Activated CD4-positive, alpha-beta T cell treated with anti-CD3 and anti-CD28 coated beads for 36 hours (primary cell): ENCODE measurements around the gene CEP76. TPM values are rescaled to one million over a fixed set of nuclear protein-coding genes. Genes with fewer than 3 reads are reported as not detected.

ENCODE experiments used
- ATAC-seq: fragments of 200-7000 bp; cut with Tn5 transposase; one replicate; pipeline ENCODE4 v1.10.0; 2021; ENCODE audit warnings: mild to moderate bottlenecking, moderate library complexity
- CTCF ChIA-PET: fragments of 350-600 bp; sonication (Branson Sonifier 250); formaldehyde crosslinking; loops from one replicate; lab custom pipeline; 2021; ENCODE audit warnings: antibody characterized with exemption; lab: Charles Lee
- POLR2A ChIA-PET: fragments of 350-600 bp; sonication (Branson Sonifier 250); formaldehyde crosslinking; loops from one replicate; lab custom pipeline; 2021; ENCODE audit warnings: antibody characterized with exemption, inconsistent platforms; lab: Charles Lee
- DNase-seq: peaks from one replicate; pipeline ENCODE4 v3.0.0-alpha.2; 2020
- H3K27ac Mint-ChIP-seq: one replicate; pipeline ENCODE4 v1.8.0; 2021; ENCODE audit warnings: mixed read lengths
- H3K27me3 Mint-ChIP-seq: one replicate; pipeline ENCODE4 v1.8.0; 2021; ENCODE audit warnings: mixed read lengths
- H3K36me3 Mint-ChIP-seq: one replicate; pipeline ENCODE4 v1.8.0; 2021; ENCODE audit warnings: low read depth, mixed read lengths
- H3K4me1 Mint-ChIP-seq: one replicate; pipeline ENCODE4 v1.8.0; 2021; ENCODE audit warnings: mixed read lengths
- H3K4me3 Mint-ChIP-seq: one replicate; pipeline ENCODE4 v1.8.0; 2021; ENCODE audit warnings: mild to moderate bottlenecking, moderate library complexity, mixed read lengths
- H3K9me3 Mint-ChIP-seq: one replicate; pipeline ENCODE4 v1.8.0; 2021; ENCODE audit warnings: low read depth, mixed read lengths
- intact Hi-C, 2 experiments: fragments of 100-400 bp; cut with DNase I in 1 of 2; cut with micrococcal nuclease in 1 of 2; formaldehyde crosslinking; loops; one replicate each; pipeline versions ENCODE4 v1.14.2 to v1.15.1; 2022 to 2024; cut with DNase I, micrococcal nuclease
- total RNA-seq, 2 experiments: library from RNA; stranded (reverse); gene quantifications; one replicate each; pipeline ENCODE4 v1.2.3, GENCODE V29; 2021

The CEP76 gene
- total RNA-seq, result 10 to 100 TPM; 12.5 to 13.9 TPM

- Mint-ChIP-seq H3K4me1 (peaks cover 30% of the 10 kb centered on the region), H3K4me3 (peak within 1 kb of the TSS; percentile 96), H3K27ac (peak within 1 kb of the TSS; percentile 96), H3K9me3 (no peaks in the 10 kb centered on the region), H3K27me3 (no peaks in the 10 kb centered on the region), H3K36me3 (peaks cover 23% of the 10 kb centered on the region)
- ChIA-PET POLR2A (interaction anchor here (0.7 to 2.3 kb wide), 8 partner anchors 19 to 326 kb away, joined by 3 to 12 read pairs (median 4); partner anchors contain the start of genes AFG3L2, CEP192 and PTPN2), CTCF (interaction anchor here (0.6 to 1.6 kb wide), 6 partner anchors 20 to 326 kb away, joined by 3 to 5 read pairs (median 4); partner anchors contain the start of gene AFG3L2)
- ATAC-seq (peak; percentile 85), DNase-seq (peak; percentile 90)
- intact Hi-C loops, result loop anchor here (1.0 to 5.0 kb wide), 11 partner anchors 46 to 1024 kb away; partner anchors contain the start of genes AFG3L2 (in 2 of the 2), CEP192 (in 2 of the 2), CHMP1B (in 1 of the 2) and FAM210A (in 1 of the 2)
These were observed at the start of gene CEP76, which contains the start of gene PSMG2 for GRCh38 chr18:12702221-12703095. Gene CEP76 (minus strand): TSS chr18:12702723. CDS start chr18:12702548, 175 bp downstream. Gene PSMG2 (plus strand): TSS chr18:12703042. CDS start chr18:12703108, 66 bp downstream.

GRCh38 chr18:12751891-12752290 lies 49.4 kb upstream of the CEP76 start:
- ATAC-seq, result no peak
- Mint-ChIP-seq H3K4me3 (no peak overlapping the region), H3K27me3 (no peaks in the 10 kb centered on the region), H3K9me3 (no peaks in the 10 kb centered on the region), H3K4me1 (peaks cover 15% of the 10 kb centered on the region), H3K27ac (no peak overlapping the region), H3K36me3 (no peaks in the 10 kb centered on the region)
- intact Hi-C loops, result no loop called here
- ChIA-PET CTCF (interaction anchor here (1.1 kb wide), 1 partner anchor 399 kb away, joined by 3 read pairs; no protein-coding TSS in a partner anchor), POLR2A (interaction anchor here (0.7 kb wide), 1 partner anchor 416 kb away, joined by 3 read pairs; no protein-coding TSS in a partner anchor)
- no peak for DNase-seq

GRCh38 chr18:12751503-12751884 lies 49.0 kb upstream of the CEP76 start:
- Mint-ChIP-seq H3K4me3 (no peak overlapping the region), H3K27me3 (no peaks in the 10 kb centered on the region), H3K4me1 (peaks cover 15% of the 10 kb centered on the region), H3K36me3 (no peaks in the 10 kb centered on the region), H3K27ac (no peak overlapping the region), H3K9me3 (no peaks in the 10 kb centered on the region)
- CTCF ChIA-PET, result no interaction called here
- intact Hi-C loops, result no loop called here
- DNase-seq, result no peak
- ATAC-seq, result no peak
- POLR2A ChIA-PET, result interaction anchor here (0.7 to 1.4 kb wide), 2 partner anchors 24 to 416 kb away, joined by 3 to 8 read pairs; no protein-coding TSS in a partner anchor

- H3K9me3 Mint-ChIP-seq, result no peaks in the 10 kb centered on the region
- peaks cover 15% of the 10 kb centered on the region for H3K4me1 Mint-ChIP-seq
- ATAC-seq (no peak), DNase-seq (no peak)
- H3K36me3 Mint-ChIP-seq, result no peaks in the 10 kb centered on the region
- intact Hi-C loops, result no loop called here
- CTCF ChIA-PET, result interaction anchor here (1.7 kb wide), 1 partner anchor 135 kb away, joined by 5 read pairs; no protein-coding TSS in a partner anchor
- no peak overlapping the region for H3K4me3 Mint-ChIP-seq
- H3K27me3 Mint-ChIP-seq, result no peaks in the 10 kb centered on the region
- peak overlapping the region; percentile 35 for H3K27ac Mint-ChIP-seq
- POLR2A ChIA-PET, result interaction anchor here (1.4 kb wide), 1 partner anchor 24 kb away, joined by 8 read pairs; no protein-coding TSS in a partner anchor
These were observed 48.4 kb upstream of the CEP76 start for GRCh38 chr18:12750715-12751502.

GRCh38 chr18:12750076-12750714 lies 47.7 kb upstream of the CEP76 start:
- Mint-ChIP-seq H3K36me3 (no peaks in the 10 kb centered on the region), H3K27ac (peak overlapping the region; percentile 40), H3K27me3 (no peaks in the 10 kb centered on the region), H3K4me3 (no peak overlapping the region), H3K9me3 (no peaks in the 10 kb centered on the region), H3K4me1 (peaks cover 15% of the 10 kb centered on the region)
- CTCF ChIA-PET, result interaction anchor here (1.1 to 2.0 kb wide), 4 partner anchors 136 to 186 kb away, joined by 3 to 8 read pairs (median 4); no protein-coding TSS in a partner anchor
- ATAC-seq, result peak; percentile 80
- DNase-seq, result peak; percentile 67
- POLR2A ChIA-PET, result interaction anchor here (0.6 to 1.4 kb wide), 2 partner anchors 23 to 25 kb away, joined by 3 to 8 read pairs; no protein-coding TSS in a partner anchor
- intact Hi-C loops, result no loop called here

GRCh38 chr18:12749121-12749520 lies 46.6 kb upstream of the CEP76 start:
- Mint-ChIP-seq H3K27me3 (no peaks in the 10 kb centered on the region), H3K4me1 (peaks cover 15% of the 10 kb centered on the region), H3K4me3 (no peak overlapping the region), H3K9me3 (no peaks in the 10 kb centered on the region), H3K27ac (no peak overlapping the region), H3K36me3 (no peaks in the 10 kb centered on the region)
- POLR2A ChIA-PET, result no interaction called here
- ATAC-seq (no peak), DNase-seq (no peak)
- intact Hi-C loops, result no loop called here
- CTCF ChIA-PET, result interaction anchor here (0.6 to 2.0 kb wide), 7 partner anchors 86 to 293 kb away, joined by 3 to 8 read pairs (median 4); no protein-coding TSS in a partner anchor

- Mint-ChIP-seq H3K9me3 (no peaks in the 10 kb centered on the region), H3K27ac (no peak overlapping the region), H3K4me1 (peaks cover 15% of the 10 kb centered on the region), H3K36me3 (no peaks in the 10 kb centered on the region), H3K4me3 (no peak overlapping the region), H3K27me3 (no peaks in the 10 kb centered on the region)
- DNase-seq, result no peak
- intact Hi-C loops, result no loop called here
- CTCF ChIA-PET, result interaction anchor here (0.6 to 2.0 kb wide), 7 partner anchors 87 to 1717 kb away, joined by 3 to 8 read pairs (median 4); no protein-coding TSS in a partner anchor
- no peak for ATAC-seq
- POLR2A ChIA-PET, result no interaction called here
These were observed 46.1 kb upstream of the CEP76 start for GRCh38 chr18:12748671-12749070.

- H3K4me1 Mint-ChIP-seq, result peaks cover 15% of the 10 kb centered on the region
These were observed 45.2 kb upstream of the CEP76 start for GRCh38 chr18:12747530-12748315.

GRCh38 chr18:12745095-12745795 lies 42.7 kb upstream of the CEP76 start:
- intact Hi-C loops, result no loop called here

More at GRCh38 chr18:12747530-12748315, 45.2 kb upstream of the CEP76 start:
- POLR2A ChIA-PET, result no interaction called here
- CTCF ChIA-PET, result interaction anchor here (0.8 kb wide), 1 partner anchor 1716 kb away, joined by 6 read pairs; no protein-coding TSS in a partner anchor
- intact Hi-C loops, result no loop called here
- Mint-ChIP-seq H3K4me3 (no peak overlapping the region), H3K9me3 (no peaks in the 10 kb centered on the region), H3K27ac (no peak overlapping the region), H3K36me3 (no peaks in the 10 kb centered on the region), H3K27me3 (no peaks in the 10 kb centered on the region)
- DNase-seq, result no peak
- ATAC-seq, result no peak

More at GRCh38 chr18:12745095-12745795, 42.7 kb upstream of the CEP76 start:
- Mint-ChIP-seq H3K27ac (no peak overlapping the region), H3K4me3 (no peak overlapping the region), H3K9me3 (no peaks in the 10 kb centered on the region), H3K27me3 (no peaks in the 10 kb centered on the region), H3K36me3 (no peaks in the 10 kb centered on the region), H3K4me1 (peaks cover 11% of the 10 kb centered on the region)
- POLR2A ChIA-PET, result interaction anchor here (0.7 kb wide), 1 partner anchor 43 kb away, joined by 4 read pairs; no protein-coding TSS in a partner anchor
- ATAC-seq, result no peak
- CTCF ChIA-PET, result interaction anchor here (0.7 to 3.6 kb wide), 13 partner anchors 13 to 316 kb away, joined by 3 to 29 read pairs (median 5); no protein-coding TSS in a partner anchor
- no peak for DNase-seq
